Gastroesophageal sphincter (tissue), 4 donors: ENCODE results near the gene SIGLEC1. TPM values are rescaled to one million over a fixed set of nuclear protein-coding genes. Genes with fewer than 3 reads are reported as not detected.

ENCODE experiments used
- ATAC-seq: fragments of 150-250 bp; one replicate; pipeline ENCODE4 v1.9.1; 2016; ENCODE audit warnings: mild to moderate bottlenecking, moderate library complexity
- H3K27ac ChIP-seq, 4 donors: fragments of 200-600 bp; sonication (generic) in 3 of 4; 1 replicate in 3 of 4; 2 replicates in 1 of 4; pipeline ENCODE4 v1.5.1; 2016 to 2019
- H3K27me3 ChIP-seq: fragments of 200-600 bp; sonication (generic); one replicate; pipeline ENCODE4 v1.5.1; 2019
- H3K36me3 ChIP-seq, 2 donors: fragments of 200-600 bp; sonication (generic); one replicate each; pipeline ENCODE4 v1.5.1; 2019; ENCODE audit warnings: control low read depth in 1 of 2
- H3K4me1 ChIP-seq, 3 donors: fragments of 200-600 bp; sonication (generic); 1 replicate in 2 of 3; 2 replicates in 1 of 3; pipeline ENCODE4 v1.5.1; 2016 to 2019; ENCODE audit warnings: control low read depth in 2 of 3
- H3K4me3 ChIP-seq, 2 donors: fragments of 200-600 bp; sonication (generic); one replicate each; pipeline ENCODE4 v1.5.1; 2019; ENCODE audit warnings: mild to moderate bottlenecking in 1 of 2, moderate library complexity in 1 of 2
- H3K9me3 ChIP-seq, 3 donors: fragments of 200-600 bp; sonication (generic); one replicate each; pipeline ENCODE4 v1.5.1; 2017 to 2019; ENCODE audit warnings: control low read depth in 2 of 3
- CTCF ChIP-seq, 4 experiments: fragments of 200-600 bp in 2 of 4; fragments of 450-650 bp in 2 of 4; sonication (generic) in 1 of 4; IDR thresholded peaks; one replicate each; pipeline ENCODE4 v1.5.1; 2017 to 2019; ENCODE audit warnings: antibody characterized with exemption in 4 of 4, mild to moderate bottlenecking in 2 of 4, moderate library complexity in 2 of 4
- EP300 ChIP-seq: sonication (generic); formaldehyde crosslinking; IDR thresholded peaks from one replicate; pipeline ENCODE4 v1.6.1; 2017; ENCODE audit warnings: antibody characterized with exemption, mild to moderate bottlenecking
- POLR2A ChIP-seq, 2 donors: fragments of 450-650 bp; IDR thresholded peaks; one replicate each; pipeline ENCODE4 v1.6.1; 2017; ENCODE audit warnings: antibody characterized with exemption in 2 of 2, mild to moderate bottlenecking in 2 of 2, moderate library complexity in 1 of 2
- POLR2AphosphoS5 ChIP-seq: sonication (generic); formaldehyde crosslinking; IDR thresholded peaks from one replicate; pipeline ENCODE4 v1.6.1; 2017; ENCODE audit warnings: antibody characterized with exemption
- WGBS, 2 donors: methylation state at CpG; one replicate each; pipeline ENCODE4 v1.1.5; 2018; ENCODE audit warnings: low coverage in 1 of 2; 5-methylcytosine and 5-hydroxymethylcytosine counted together
- total RNA-seq, 4 donors: library from RNA; depleted of rRNA; stranded (reverse); fragments of >200 nt; gene quantifications; one replicate each; pipeline ENCODE4 v1.1.0, GENCODE V29; 2016

SIGLEC1 gene
- total RNA-seq, 4 donors from 2014 or later = 10.1 to 17.2 (median 11.9) TPM

- no peak for ATAC-seq
Measured at GRCh38 chr20:3696200-3696599, 16.2 kb downstream of the SIGLEC1 start.

GRCh38 chr20:3694864-3695263 lies 17.5 kb downstream of the SIGLEC1 start:
- TF ChIP-seq POLR2AphosphoS5 = no peak
- TF ChIP-seq CTCF (IDR thresholded peaks at IDR 0.05) = no peak
- TF ChIP-seq EP300 = no peak
- TF ChIP-seq POLR2A (IDR thresholded peaks at IDR 0.05) = no peak
- peaks cover 0 to 6% (median 0%) of the 10 kb centered on the region in 3 donors for H3K9me3 ChIP-seq
- no peaks in the 10 kb centered on the region for H3K36me3 ChIP-seq
- no peak for ATAC-seq
- H3K4me1 ChIP-seq = no peaks in the 10 kb centered on the region
- no peak overlapping the region for H3K4me3 ChIP-seq
- no peaks in the 10 kb centered on the region for H3K27me3 ChIP-seq
- no peak overlapping the region for H3K27ac ChIP-seq
- 90 to 100% methylated on average over 2 to 3 of the region's 5 CpGs for WGBS, 2 donors

More at GRCh38 chr20:3696200-3696599, 16.2 kb downstream of the SIGLEC1 start:
- no peaks in the 10 kb centered on the region for H3K27me3 ChIP-seq
- no peak overlapping the region for H3K27ac ChIP-seq
- H3K4me3 ChIP-seq = no peak overlapping the region
- TF ChIP-seq CTCF (IDR thresholded peaks at IDR 0.05) (peak in 1 of 4 experiments; percentile 17), EP300 (no peak)
- no peaks in the 10 kb centered on the region for H3K36me3 ChIP-seq
- H3K9me3 ChIP-seq = peaks cover 0 to 6% (median 0%) of the 10 kb centered on the region in 3 donors
- no peaks in the 10 kb centered on the region for H3K4me1 ChIP-seq
- WGBS, 2 donors = 100% methylated on average over 1 of the region's 1 CpG; no CpG with 5 or more reads in 1 of the 2 donors

GRCh38 chr20:3693376-3693775 lies 19.0 kb downstream of the SIGLEC1 start:
- WGBS, 2 donors = no CpG with 5 or more reads among the region's 13 CpGs
- H3K36me3 ChIP-seq = no peaks in the 10 kb centered on the region
- H3K4me1 ChIP-seq = no peaks in the 10 kb centered on the region
- H3K27me3 ChIP-seq = no peaks in the 10 kb centered on the region
- TF ChIP-seq EP300 (no peak), CTCF (IDR thresholded peaks at IDR 0.05) (no peak), POLR2AphosphoS5 (no peak), POLR2A (IDR thresholded peaks at IDR 0.05) (no peak)
- peaks cover 0 to 6% (median 0%) of the 10 kb centered on the region in 3 donors for H3K9me3 ChIP-seq
- ATAC-seq = no peak
- H3K27ac ChIP-seq = no peak overlapping the region
- no peak overlapping the region for H3K4me3 ChIP-seq

- Histone ChIP-seq H3K9me3 (peaks cover 0 to 6% (median 0%) of the 10 kb centered on the region in 3 donors), H3K4me3 (no peak overlapping the region), H3K27me3 (no peaks in the 10 kb centered on the region), H3K4me1 (peaks cover 0 to 4% (median 0%) of the 10 kb centered on the region in 3 donors), H3K27ac (no peak overlapping the region), H3K36me3 (no peaks in the 10 kb centered on the region)
- ATAC-seq = no peak
- WGBS, 2 donors = no CpG with 5 or more reads among the region's 23 CpGs
- no peak for TF ChIP-seq POLR2AphosphoS5
- TF ChIP-seq POLR2A (IDR thresholded peaks at IDR 0.05) = no peak
- no peak for TF ChIP-seq CTCF (IDR thresholded peaks at IDR 0.05)
- TF ChIP-seq EP300 = no peak
Measured at GRCh38 chr20:3692706-3693294, 19.6 kb downstream of the SIGLEC1 start.

GRCh38 chr20:3691897-3692296 lies 20.5 kb downstream of the SIGLEC1 start:
- H3K27me3 ChIP-seq = no peaks in the 10 kb centered on the region
- WGBS, 2 donors = no CpG with 5 or more reads among the region's 9 CpGs
- peaks cover 0 to 13% (median 6%) of the 10 kb centered on the region in 3 donors for H3K4me1 ChIP-seq
- no peaks in the 10 kb centered on the region for H3K36me3 ChIP-seq
- no peak overlapping the region for H3K4me3 ChIP-seq
- H3K27ac ChIP-seq = no peak overlapping the region
- peaks cover 0 to 6% (median 0%) of the 10 kb centered on the region in 3 donors for H3K9me3 ChIP-seq
- no peak for ATAC-seq
- TF ChIP-seq POLR2AphosphoS5 (no peak), CTCF (IDR thresholded peaks at IDR 0.05) (no peak), POLR2A (IDR thresholded peaks at IDR 0.05) (no peak), EP300 (no peak)
